ENCODE data around the gene SMIM24.

GRCh38 chr19:3492919-3493318 lies 12.6 kb upstream of the SMIM24 start:
- TF ChIP-seq EP300 (IDR thresholded peaks at IDR 0.05; ENCODE audit: borderline replicate concordance) (no peak), TEAD4 (IDR thresholded peaks at IDR 0.05) (no peak), YY1 (IDR thresholded peaks at IDR 0.05; ENCODE audit: low read depth) (no peak), RAD21 (IDR thresholded peaks at IDR 0.05; ENCODE audit: low read depth) (no peak), CEBPB (IDR thresholded peaks at IDR 0.05) (no peak), USF1 (IDR thresholded peaks at IDR 0.05) (no peak)
